GM12873 (cell line): ENCODE data around the gene VPS41.

ENCODE experiments used
- TF ChIP-seq, protein P1 (sequence below): IDR thresholded peaks from 2 replicates; pipeline ENCODE4 v1.5.1; 2012; ENCODE audit warnings: low read depth, mild to moderate bottlenecking, moderate library complexity, low read length, control low read depth; ENCODE audit not compliant: insufficient read depth; ENCODE audit errors: missing control alignments

VPS41 gene

DNA sequence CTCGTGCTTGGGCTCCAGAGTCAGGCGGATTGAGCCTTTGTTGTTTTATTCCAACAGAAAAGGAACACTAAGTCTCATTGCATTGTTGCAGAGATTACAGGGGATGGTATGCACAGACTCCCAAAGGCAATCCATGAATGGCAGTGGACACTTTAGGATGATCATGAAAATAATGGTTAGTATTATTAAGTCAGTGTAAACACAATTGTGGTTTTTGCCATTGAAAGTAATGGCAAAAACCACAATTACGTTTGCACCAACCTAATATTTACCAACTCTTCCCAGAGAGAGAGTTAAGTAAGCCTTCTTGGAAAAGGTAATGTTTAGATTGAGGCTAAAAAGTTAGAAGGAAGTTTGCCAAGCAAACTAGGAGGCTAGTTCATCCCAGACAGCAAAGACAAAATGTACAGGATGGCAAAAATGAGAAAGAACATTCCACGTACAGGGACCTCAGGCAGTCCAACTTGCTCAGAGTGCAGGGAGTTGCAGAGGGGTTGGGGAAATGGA is 204.9 kb downstream of the VPS41 start:
- TF ChIP-seq, protein P1, sequence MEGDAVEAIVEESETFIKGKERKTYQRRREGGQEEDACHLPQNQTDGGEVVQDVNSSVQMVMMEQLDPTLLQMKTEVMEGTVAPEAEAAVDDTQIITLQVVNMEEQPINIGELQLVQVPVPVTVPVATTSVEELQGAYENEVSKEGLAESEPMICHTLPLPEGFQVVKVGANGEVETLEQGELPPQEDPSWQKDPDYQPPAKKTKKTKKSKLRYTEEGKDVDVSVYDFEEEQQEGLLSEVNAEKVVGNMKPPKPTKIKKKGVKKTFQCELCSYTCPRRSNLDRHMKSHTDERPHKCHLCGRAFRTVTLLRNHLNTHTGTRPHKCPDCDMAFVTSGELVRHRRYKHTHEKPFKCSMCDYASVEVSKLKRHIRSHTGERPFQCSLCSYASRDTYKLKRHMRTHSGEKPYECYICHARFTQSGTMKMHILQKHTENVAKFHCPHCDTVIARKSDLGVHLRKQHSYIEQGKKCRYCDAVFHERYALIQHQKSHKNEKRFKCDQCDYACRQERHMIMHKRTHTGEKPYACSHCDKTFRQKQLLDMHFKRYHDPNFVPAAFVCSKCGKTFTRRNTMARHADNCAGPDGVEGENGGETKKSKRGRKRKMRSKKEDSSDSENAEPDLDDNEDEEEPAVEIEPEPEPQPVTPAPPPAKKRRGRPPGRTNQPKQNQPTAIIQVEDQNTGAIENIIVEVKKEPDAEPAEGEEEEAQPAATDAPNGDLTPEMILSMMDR: no peak

GRCh38 chr7:38703093-38703492 is 205.9 kb downstream of the VPS41 start:
- TF ChIP-seq, protein P1: no peak

GRCh38 chr7:38702002-38702535 is 206.9 kb downstream of the VPS41 start:
- TF ChIP-seq, protein P1: no peak

DNA sequence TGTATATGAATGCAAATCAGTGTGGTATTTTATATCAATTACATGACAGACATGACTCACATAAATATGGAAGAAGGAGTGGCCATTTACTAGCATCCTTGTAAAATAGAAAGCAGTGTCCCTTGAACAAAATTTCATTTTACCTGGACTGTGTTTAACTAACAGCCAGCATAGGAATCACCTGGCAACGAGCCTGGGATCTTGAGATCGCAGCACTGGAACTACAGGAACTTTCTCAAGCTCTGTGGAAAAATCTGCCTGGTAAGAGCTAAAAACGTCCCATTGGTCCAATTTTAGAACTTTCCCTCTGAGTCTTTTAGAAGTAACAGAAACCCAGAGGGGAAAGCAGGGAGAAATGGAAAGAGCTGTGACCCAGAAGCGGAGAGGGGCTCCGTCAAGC is 208.9 kb downstream of the VPS41 start:
- TF ChIP-seq, protein P1: no peak

DNA sequence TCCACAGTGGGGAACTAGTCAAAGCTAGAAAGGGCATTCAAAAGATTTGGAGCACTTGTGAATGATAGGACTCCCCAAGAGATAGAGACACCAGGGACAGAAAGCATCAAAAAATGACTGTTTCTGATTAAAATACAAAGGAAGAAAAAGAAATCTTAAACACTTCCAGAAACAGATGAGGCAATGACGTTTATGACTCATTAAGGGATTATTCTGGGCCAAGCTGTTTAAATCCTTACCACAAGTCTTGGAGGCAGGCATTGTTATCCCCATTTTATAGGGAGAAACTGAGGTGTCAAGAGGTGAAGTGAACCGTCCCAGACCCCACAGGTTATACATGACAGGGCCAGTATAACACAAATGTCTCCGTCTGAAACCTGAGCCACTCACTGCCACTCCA is 209.5 kb downstream of the VPS41 start:
- TF ChIP-seq, protein P1: no peak

GRCh38 chr7:38694326-38694725 is 214.7 kb downstream of the VPS41 start:
- TF ChIP-seq, protein P1: no peak

GRCh38 chr7:38686888-38687287 is 222.1 kb downstream of the VPS41 start:
- TF ChIP-seq, protein P1: no peak
